ENCODE results near the gene MSRB3.

MSRB3 gene

DNA sequence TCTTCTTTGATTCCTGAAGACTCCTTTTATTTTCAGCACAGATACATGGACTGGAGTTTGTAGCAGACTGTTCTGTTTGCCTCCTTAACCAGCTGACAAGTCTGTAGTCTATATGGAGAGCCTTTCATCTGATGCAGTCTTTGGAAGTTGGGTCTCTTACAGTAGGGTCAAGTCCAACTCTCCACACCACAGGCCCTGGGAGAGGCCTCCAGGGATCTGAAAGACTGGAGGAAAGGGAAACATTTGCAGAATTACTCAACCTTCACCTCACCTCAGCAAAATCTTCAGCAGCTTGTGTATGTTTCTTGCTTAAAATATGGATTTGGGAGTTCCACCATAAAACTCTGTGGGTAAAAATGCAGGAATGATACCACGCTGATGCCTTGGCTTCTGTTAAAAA is 188.4 kb downstream of the MSRB3 start:
- Histone ChIP-seq H2BK12ac (ENCODE audit: low read length) (no peak overlapping the region), H3K36me3 (replicated peaks in 1 of 2; ENCODE audit: control insufficient read depth in 2 of 2, insufficient read depth in 2 of 2, low read length in 2 of 2) (no peaks in the 10 kb centered on the region), H3K4me2 (ENCODE audit: insufficient read depth, low read length, poor library complexity, severe bottlenecking) (no peak overlapping the region), H3K4me1 (ENCODE audit: control insufficient read depth in 2 of 2, insufficient read depth in 1 of 2, low read depth in 1 of 2, low read length in 2 of 2) (peaks cover 0 to 2% of the 10 kb centered on the region in 2 donors), H2AK5ac (ENCODE audit: low read depth, low read length) (no peak overlapping the region), H3K4ac (ENCODE audit: low read length) (no peak overlapping the region), H2AFZ (ENCODE audit: low read length) (no peak overlapping the region), H4K91ac (ENCODE audit: low read depth, low read length, poor library complexity) (no peak overlapping the region), H2BK120ac (ENCODE audit: low read depth, low read length) (no peak overlapping the region), H3K23ac (ENCODE audit: low read depth, low read length, poor library complexity) (no peak overlapping the region), H2BK15ac (ENCODE audit: low read length) (no peak overlapping the region), H3K4me3 (ENCODE audit: low read length in 2 of 2) (no peak overlapping the region), H3K9ac (ENCODE audit: low read depth, low read length, poor library complexity) (no peak overlapping the region), H3K79me1 (ENCODE audit: low read depth, low read length) (no peaks in the 10 kb centered on the region), H2BK5ac (ENCODE audit: low read length) (no peak overlapping the region), H3K18ac (ENCODE audit: low read length) (no peak overlapping the region), H3K27ac (replicated peaks; ENCODE audit: low read length) (no peak overlapping the region), H3K14ac (ENCODE audit: low read length) (no peak overlapping the region), H4K8ac (ENCODE audit: low read depth, low read length) (no peak overlapping the region), H3K9me3 (replicated peaks in 1 of 2; ENCODE audit: control insufficient read depth in 2 of 2, insufficient read depth in 1 of 2, low read depth in 1 of 2, low read length in 2 of 2) (no peaks in the 10 kb centered on the region), H3K27me3 (ENCODE audit: control insufficient read depth in 3 of 3, insufficient read depth in 3 of 3, low read depth in 1 of 3, low read length in 3 of 3) (no peaks in the 10 kb centered on the region)
- no CpG with 5 or more reads among the region's 1 CpG for WGBS, 2 donors (ENCODE audit: extremely low coverage in 2 of 2, insufficient read length in 2 of 2, insufficient replicate concordance in 1 of 2)
- no peak for DNase-seq (ENCODE audit: low spot score)

DNA sequence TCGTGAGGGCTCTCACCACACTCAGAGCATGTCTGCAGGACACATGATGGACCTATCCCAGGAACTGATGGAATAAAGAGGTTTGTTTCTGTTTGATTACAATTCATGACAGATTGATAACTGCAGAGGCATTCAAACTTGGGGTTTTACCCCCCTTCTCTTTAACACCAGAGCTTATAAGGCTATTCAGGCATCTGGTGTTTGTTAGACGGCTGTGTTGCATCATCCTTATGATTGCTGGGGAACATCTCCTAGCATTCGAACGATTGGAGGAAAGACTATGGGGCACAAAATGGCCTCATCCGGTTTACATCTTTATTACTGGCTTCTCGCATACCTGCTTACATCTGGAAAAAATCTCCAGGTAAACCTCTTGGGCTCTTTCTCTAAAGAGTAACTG is 191.8 kb downstream of the MSRB3 start:
- no peak overlapping the region for H2AFZ ChIP-seq (ENCODE audit: low read length)
- H3K4ac ChIP-seq (ENCODE audit: low read length), result no peak overlapping the region
- H3K4me2 ChIP-seq (ENCODE audit: insufficient read depth, low read length, poor library complexity, severe bottlenecking), result no peak overlapping the region
- no peak overlapping the region for H3K14ac ChIP-seq (ENCODE audit: low read length)
- H2BK15ac ChIP-seq (ENCODE audit: low read length), result no peak overlapping the region
- H3K18ac ChIP-seq (ENCODE audit: low read length), result no peak overlapping the region
- no peak overlapping the region for H3K23ac ChIP-seq (ENCODE audit: low read depth, low read length, poor library complexity)
- peaks cover 0 to 2% of the 10 kb centered on the region in 2 donors for H3K4me1 ChIP-seq (ENCODE audit: control insufficient read depth in 2 of 2, insufficient read depth in 1 of 2, low read depth in 1 of 2, low read length in 2 of 2)
- no peak overlapping the region for H3K4me3 ChIP-seq (ENCODE audit: low read length in 2 of 2)
- no CpG with 5 or more reads among the region's 6 CpGs for WGBS, 2 donors (ENCODE audit: extremely low coverage in 2 of 2, insufficient read length in 2 of 2, insufficient replicate concordance in 1 of 2)
- no peak overlapping the region for H3K9ac ChIP-seq (ENCODE audit: low read depth, low read length, poor library complexity)
- no peak overlapping the region for H4K8ac ChIP-seq (ENCODE audit: low read depth, low read length)
- H2AK5ac ChIP-seq (ENCODE audit: low read depth, low read length), result no peak overlapping the region
- no peaks in the 10 kb centered on the region for H3K36me3 ChIP-seq (replicated peaks in 1 of 2; ENCODE audit: control insufficient read depth in 2 of 2, insufficient read depth in 2 of 2, low read length in 2 of 2)
- no peak overlapping the region for H3K27ac ChIP-seq (replicated peaks; ENCODE audit: low read length)
- no peak overlapping the region for H2BK120ac ChIP-seq (ENCODE audit: low read depth, low read length)
- no peaks in the 10 kb centered on the region for H3K79me1 ChIP-seq (ENCODE audit: low read depth, low read length)
- H3K9me3 ChIP-seq (replicated peaks in 1 of 2; ENCODE audit: control insufficient read depth in 2 of 2, insufficient read depth in 1 of 2, low read depth in 1 of 2, low read length in 2 of 2), result no peaks in the 10 kb centered on the region
- H4K91ac ChIP-seq (ENCODE audit: low read depth, low read length, poor library complexity), result no peak overlapping the region
- no peak overlapping the region for H2BK12ac ChIP-seq (ENCODE audit: low read length)
- no peak for DNase-seq (ENCODE audit: low spot score)
- no peak overlapping the region for H2BK5ac ChIP-seq (ENCODE audit: low read length)
- H3K27me3 ChIP-seq (ENCODE audit: control insufficient read depth in 3 of 3, insufficient read depth in 3 of 3, low read depth in 1 of 3, low read length in 3 of 3), result no peaks in the 10 kb centered on the region

DNA sequence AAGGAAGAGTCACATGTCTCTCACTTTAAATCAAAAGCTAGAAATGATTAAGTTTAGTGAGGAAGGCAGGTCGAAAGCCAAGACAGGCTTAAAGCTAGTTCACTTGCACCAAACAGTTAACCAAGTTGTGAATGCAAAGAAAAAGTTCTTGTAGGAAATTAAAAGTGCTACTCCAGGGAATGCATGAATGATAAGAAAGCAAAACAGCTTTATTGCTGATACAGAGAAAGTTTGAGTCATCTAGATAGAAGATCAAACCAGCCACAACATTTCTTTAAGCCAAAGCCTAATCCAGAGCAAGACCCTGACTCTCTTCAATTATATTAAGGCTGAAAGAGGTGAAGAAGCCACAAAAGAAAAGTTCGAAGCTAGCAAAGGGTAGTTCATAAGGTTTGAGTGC is 193.6 kb downstream of the MSRB3 start:
- H3K18ac ChIP-seq (ENCODE audit: low read length), result no peak overlapping the region
- no peak overlapping the region for H3K14ac ChIP-seq (ENCODE audit: low read length)
- H2BK15ac ChIP-seq (ENCODE audit: low read length), result no peak overlapping the region
- H3K4ac ChIP-seq (ENCODE audit: low read length), result no peak overlapping the region
- no peaks in the 10 kb centered on the region for H3K36me3 ChIP-seq (replicated peaks in 1 of 2; ENCODE audit: control insufficient read depth in 2 of 2, insufficient read depth in 2 of 2, low read length in 2 of 2)
- no peak overlapping the region for H3K23ac ChIP-seq (ENCODE audit: low read depth, low read length, poor library complexity)
- no peak overlapping the region for H2BK120ac ChIP-seq (ENCODE audit: low read depth, low read length)
- WGBS, 2 donors (ENCODE audit: extremely low coverage in 2 of 2, insufficient read length in 2 of 2, insufficient replicate concordance in 1 of 2), result no CpG with 5 or more reads among the region's 2 CpGs
- no peak overlapping the region for H2AK5ac ChIP-seq (ENCODE audit: low read depth, low read length)
- no peaks in the 10 kb centered on the region for H3K9me3 ChIP-seq (replicated peaks in 1 of 2; ENCODE audit: control insufficient read depth in 2 of 2, insufficient read depth in 1 of 2, low read depth in 1 of 2, low read length in 2 of 2)
- no peaks in the 10 kb centered on the region for H3K27me3 ChIP-seq (ENCODE audit: control insufficient read depth in 3 of 3, insufficient read depth in 3 of 3, low read depth in 1 of 3, low read length in 3 of 3)
- H2BK12ac ChIP-seq (ENCODE audit: low read length), result no peak overlapping the region
- H2BK5ac ChIP-seq (ENCODE audit: low read length), result no peak overlapping the region
- no peak overlapping the region for H4K8ac ChIP-seq (ENCODE audit: low read depth, low read length)
- no peak for DNase-seq (ENCODE audit: low spot score)
- H3K79me1 ChIP-seq (ENCODE audit: low read depth, low read length), result no peaks in the 10 kb centered on the region
- H2AFZ ChIP-seq (ENCODE audit: low read length), result no peak overlapping the region
- no peak overlapping the region for H3K9ac ChIP-seq (ENCODE audit: low read depth, low read length, poor library complexity)
- no peak overlapping the region for H3K4me2 ChIP-seq (ENCODE audit: insufficient read depth, low read length, poor library complexity, severe bottlenecking)
- no peak overlapping the region for H4K91ac ChIP-seq (ENCODE audit: low read depth, low read length, poor library complexity)
- no peak overlapping the region for H3K4me3 ChIP-seq (ENCODE audit: low read length in 2 of 2)
- no peaks in the 10 kb centered on the region for H3K4me1 ChIP-seq (ENCODE audit: control insufficient read depth in 2 of 2, insufficient read depth in 1 of 2, low read depth in 1 of 2, low read length in 2 of 2)
- H3K27ac ChIP-seq (replicated peaks; ENCODE audit: low read length), result no peak overlapping the region

DNA sequence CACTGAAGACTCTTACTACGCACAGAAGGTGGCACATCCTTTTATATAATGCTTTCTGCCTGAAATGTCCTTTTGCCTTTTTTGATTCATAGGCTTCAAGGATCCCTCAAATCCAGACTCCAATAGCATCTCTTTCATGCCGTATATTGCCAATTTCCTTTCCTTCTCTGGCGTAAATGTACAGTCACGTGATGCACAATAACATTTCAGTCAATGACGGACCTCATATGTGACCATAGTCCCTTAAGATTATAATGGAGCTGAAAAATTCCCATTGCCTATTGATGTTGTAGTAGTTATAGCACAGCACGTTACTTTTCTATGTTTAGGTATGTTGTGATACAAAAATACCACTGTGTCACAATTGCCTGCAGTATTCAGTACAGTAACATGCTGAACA is 196.3 kb downstream of the MSRB3 start:
- no peak overlapping the region for H2BK120ac ChIP-seq (ENCODE audit: low read depth, low read length)
- no CpG with 5 or more reads among the region's 6 CpGs for WGBS, 2 donors (ENCODE audit: extremely low coverage in 2 of 2, insufficient read length in 2 of 2, insufficient replicate concordance in 1 of 2)
- no peaks in the 10 kb centered on the region for H3K36me3 ChIP-seq (replicated peaks in 1 of 2; ENCODE audit: control insufficient read depth in 2 of 2, insufficient read depth in 2 of 2, low read length in 2 of 2)
- no peak overlapping the region for H2BK12ac ChIP-seq (ENCODE audit: low read length)
- no peak overlapping the region for H3K4me2 ChIP-seq (ENCODE audit: insufficient read depth, low read length, poor library complexity, severe bottlenecking)
- no peak overlapping the region for H3K14ac ChIP-seq (ENCODE audit: low read length)
- no peak overlapping the region for H3K9ac ChIP-seq (ENCODE audit: low read depth, low read length, poor library complexity)
- no peak overlapping the region for H3K23ac ChIP-seq (ENCODE audit: low read depth, low read length, poor library complexity)
- H2BK5ac ChIP-seq (ENCODE audit: low read length), result no peak overlapping the region
- no peak overlapping the region for H3K27ac ChIP-seq (replicated peaks; ENCODE audit: low read length)
- H3K79me1 ChIP-seq (ENCODE audit: low read depth, low read length), result no peaks in the 10 kb centered on the region
- no peaks in the 10 kb centered on the region for H3K4me1 ChIP-seq (ENCODE audit: control insufficient read depth in 2 of 2, insufficient read depth in 1 of 2, low read depth in 1 of 2, low read length in 2 of 2)
- H4K91ac ChIP-seq (ENCODE audit: low read depth, low read length, poor library complexity), result no peak overlapping the region
- DNase-seq (ENCODE audit: low spot score), result no peak
- no peak overlapping the region for H2AK5ac ChIP-seq (ENCODE audit: low read depth, low read length)
- no peak overlapping the region for H2AFZ ChIP-seq (ENCODE audit: low read length)
- H4K8ac ChIP-seq (ENCODE audit: low read depth, low read length), result no peak overlapping the region
- H3K18ac ChIP-seq (ENCODE audit: low read length), result no peak overlapping the region
- H3K9me3 ChIP-seq (replicated peaks in 1 of 2; ENCODE audit: control insufficient read depth in 2 of 2, insufficient read depth in 1 of 2, low read depth in 1 of 2, low read length in 2 of 2), result no peaks in the 10 kb centered on the region
- H2BK15ac ChIP-seq (ENCODE audit: low read length), result no peak overlapping the region
- H3K27me3 ChIP-seq (ENCODE audit: control insufficient read depth in 3 of 3, insufficient read depth in 3 of 3, low read depth in 1 of 3, low read length in 3 of 3), result no peaks in the 10 kb centered on the region
- H3K4me3 ChIP-seq (ENCODE audit: low read length in 2 of 2), result no peak overlapping the region
- no peak overlapping the region for H3K4ac ChIP-seq (ENCODE audit: low read length)

Data from neuronal stem cell (in vitro differentiated cells).